Heart left ventricle (tissue), 13 donors: Measurements from ENCODE around the gene HOGA1.
"Not testable (repeated sequence)": the region's sequence is repeated elsewhere in the genome, so short reads cannot be mapped to it uniquely, and the experiment has no call there.

Experiments
- POLR2A ChIP-seq, 2 donors: fragments of 450-650 bp; IDR thresholded peaks; one replicate each; pipeline ENCODE4 v1.6.1; 2017; ENCODE audit warnings: antibody characterized with exemption in 2 of 2, mild to moderate bottlenecking in 2 of 2, moderate library complexity in 2 of 2
- TF ChIP-seq, protein P1 (sequence below), 12 donors: fragments of 200-600 bp; sonication (generic) in 4 of 12; IDR thresholded peaks; one replicate each; pipeline versions ENCODE4 v1.5.0 to v1.8.0; 2018 to 2022; ENCODE audit warnings: antibody characterized with exemption in 12 of 12, mild to moderate bottlenecking in 5 of 12
- donor health status: ischemic (EF 13 %, LVEDD 7.1; RV severe dilation, severe dysfunction).
- donor health status: DM: no; HTN: yes; CAD: no.
- donor health status: DM: no; HTN: no; CAD: no.
- donor health status: ischemic (EF 25% LVEDD 6.9; RV normal size, moderate dysfunction).
- donor health status: ischemic (EF 25% LVEDD 5.7; RV mildly dilated, moderate dysfunction).
- donor health status: ischemic (EF 35%, LVEDD 5.7; RV mildly dilated, moderate dysfunction).
- donor health status: nonischemic (EF 11% LVEDD 7.7; RV severe dilation, severe dysfunction).
- donor health status: DM: yes; HTN: yes; CAD: no.
- donor health status: PGD.
- donor health status: ischemic (EF 29% LVEDD 5.4; RV normal size, mild dysfunction).
- donor health status: nonischemic (EF 23%, LVEDD 6.1; RV moderate dilation, normal function).

DNA sequence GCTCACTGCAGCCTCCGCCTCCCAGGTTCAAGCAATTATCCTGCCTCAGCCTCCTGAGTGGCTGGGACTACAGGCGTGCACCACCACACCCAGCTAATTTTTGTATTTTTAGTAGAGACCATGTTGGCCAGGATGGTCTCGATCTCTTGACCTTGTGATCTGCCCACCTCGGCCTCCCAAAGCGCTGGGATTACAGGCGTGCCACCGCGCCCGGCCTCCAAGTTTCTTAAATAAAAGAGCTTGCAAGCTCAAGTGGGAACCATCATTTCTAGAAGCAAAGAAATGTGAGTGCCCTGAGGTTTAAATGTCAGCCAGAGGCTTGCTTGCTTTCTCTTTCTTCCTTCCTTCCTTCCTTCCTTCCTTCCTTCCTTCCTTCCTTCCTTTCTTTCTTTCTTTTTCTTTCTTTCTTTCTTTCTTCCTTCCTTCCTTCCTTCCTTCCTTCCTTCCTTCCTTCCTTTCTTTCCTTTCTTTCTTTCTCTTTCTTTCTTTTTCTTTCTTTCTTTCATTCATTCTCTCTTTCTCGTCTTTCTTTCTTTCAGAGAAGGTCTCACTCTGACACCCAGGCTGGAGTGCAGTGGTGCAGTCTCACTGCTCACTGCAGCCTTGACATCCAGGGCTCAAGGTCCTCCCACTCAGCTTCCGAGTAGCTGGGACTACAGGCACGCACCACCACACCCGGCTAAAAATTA is 58.4 kb downstream of the HOGA1 start:
- TF ChIP-seq POLR2A (IDR thresholded peaks at IDR 0.05), result not testable (repeated sequence)
- TF ChIP-seq, protein P1, sequence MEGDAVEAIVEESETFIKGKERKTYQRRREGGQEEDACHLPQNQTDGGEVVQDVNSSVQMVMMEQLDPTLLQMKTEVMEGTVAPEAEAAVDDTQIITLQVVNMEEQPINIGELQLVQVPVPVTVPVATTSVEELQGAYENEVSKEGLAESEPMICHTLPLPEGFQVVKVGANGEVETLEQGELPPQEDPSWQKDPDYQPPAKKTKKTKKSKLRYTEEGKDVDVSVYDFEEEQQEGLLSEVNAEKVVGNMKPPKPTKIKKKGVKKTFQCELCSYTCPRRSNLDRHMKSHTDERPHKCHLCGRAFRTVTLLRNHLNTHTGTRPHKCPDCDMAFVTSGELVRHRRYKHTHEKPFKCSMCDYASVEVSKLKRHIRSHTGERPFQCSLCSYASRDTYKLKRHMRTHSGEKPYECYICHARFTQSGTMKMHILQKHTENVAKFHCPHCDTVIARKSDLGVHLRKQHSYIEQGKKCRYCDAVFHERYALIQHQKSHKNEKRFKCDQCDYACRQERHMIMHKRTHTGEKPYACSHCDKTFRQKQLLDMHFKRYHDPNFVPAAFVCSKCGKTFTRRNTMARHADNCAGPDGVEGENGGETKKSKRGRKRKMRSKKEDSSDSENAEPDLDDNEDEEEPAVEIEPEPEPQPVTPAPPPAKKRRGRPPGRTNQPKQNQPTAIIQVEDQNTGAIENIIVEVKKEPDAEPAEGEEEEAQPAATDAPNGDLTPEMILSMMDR (IDR thresholded peaks at IDR 0.05), result not testable (repeated sequence)
